ENCODE results near the gene SULT1C3.

SULT1C3 gene

GRCh38 chr2:108297436-108298141, 57.8 kb downstream of the SULT1C3 start:
- H3K36me3 ChIP-seq (ENCODE audit: insufficient read depth, low read length) = no peaks in the 10 kb centered on the region
- no peak overlapping the region for H3K4me3 ChIP-seq
- H3K9ac ChIP-seq (ENCODE audit: insufficient read length) = no peak overlapping the region
- no peak overlapping the region for H3K27ac ChIP-seq
- no peaks in the 10 kb centered on the region for H3K9me3 ChIP-seq (ENCODE audit: low read depth, low read length)
- no peak for DNase-seq (ENCODE audit: low read depth, low spot score)
- no peak for TF ChIP-seq POLR2AphosphoS5 (IDR thresholded peaks at IDR 0.05; ENCODE audit: borderline replicate concordance, low read depth, low read length)
- no peak for TF ChIP-seq EZH2 (IDR thresholded peaks at IDR 0.05)
- TF ChIP-seq FOXP2 (optimal IDR thresholded peaks at IDR 0.05; ENCODE audit: control extremely low read depth, extremely low read length, insufficient read depth) = no peak

- DNase-seq (ENCODE audit: low read depth, low spot score) = no peak
- H3K36me3 ChIP-seq (ENCODE audit: insufficient read depth, low read length) = no peaks in the 10 kb centered on the region
- no peak overlapping the region for H3K4me3 ChIP-seq
- H3K27ac ChIP-seq = no peak overlapping the region
- no peak overlapping the region for H3K9ac ChIP-seq (ENCODE audit: insufficient read length)
- no peaks in the 10 kb centered on the region for H3K9me3 ChIP-seq (ENCODE audit: low read depth, low read length)
- TF ChIP-seq FOXP2 (optimal IDR thresholded peaks at IDR 0.05; ENCODE audit: control extremely low read depth, extremely low read length, insufficient read depth) (no peak), POLR2AphosphoS5 (IDR thresholded peaks at IDR 0.05; ENCODE audit: borderline replicate concordance, low read depth, low read length) (no peak)
These were observed 61.8 kb downstream of the SULT1C3 start for GRCh38 chr2:108301558-108301957.

GRCh38 chr2:108304975-108305374, 65.2 kb downstream of the SULT1C3 start:
- H3K27ac ChIP-seq = no peak overlapping the region
- no peaks in the 10 kb centered on the region for H3K9me3 ChIP-seq (ENCODE audit: low read depth, low read length)
- no peak overlapping the region for H3K9ac ChIP-seq (ENCODE audit: insufficient read length)
- no peak for DNase-seq (ENCODE audit: low read depth, low spot score)
- H3K36me3 ChIP-seq (ENCODE audit: insufficient read depth, low read length) = no peaks in the 10 kb centered on the region
- no peak overlapping the region for H3K4me3 ChIP-seq
- TF ChIP-seq POLR2AphosphoS5 (IDR thresholded peaks at IDR 0.05; ENCODE audit: borderline replicate concordance, low read depth, low read length) = no peak
- no peak for TF ChIP-seq FOXP2 (optimal IDR thresholded peaks at IDR 0.05; ENCODE audit: control extremely low read depth, extremely low read length, insufficient read depth)
- TF ChIP-seq EZH2 (IDR thresholded peaks at IDR 0.05) = no peak

- H3K27ac ChIP-seq = no peak overlapping the region
- no peak for DNase-seq (ENCODE audit: low read depth, low spot score)
These were observed 66.1 kb downstream of the SULT1C3 start for GRCh38 chr2:108305901-108306300.

GRCh38 chr2:108309903-108310302, 70.1 kb downstream of the SULT1C3 start:
- Histone ChIP-seq H3K36me3 (ENCODE audit: insufficient read depth, low read length) (no peaks in the 10 kb centered on the region), H3K9me3 (ENCODE audit: low read depth, low read length) (no peaks in the 10 kb centered on the region), H3K27ac (no peak overlapping the region), H3K4me3 (no peak overlapping the region), H3K9ac (ENCODE audit: insufficient read length) (no peak overlapping the region)
- DNase-seq (ENCODE audit: low read depth, low spot score) = no peak
- TF ChIP-seq EZH2 (IDR thresholded peaks at IDR 0.05) = no peak
- TF ChIP-seq POLR2AphosphoS5 (IDR thresholded peaks at IDR 0.05; ENCODE audit: borderline replicate concordance, low read depth, low read length) = no peak
- no peak for TF ChIP-seq FOXP2 (optimal IDR thresholded peaks at IDR 0.05; ENCODE audit: control extremely low read depth, extremely low read length, insufficient read depth)

More at GRCh38 chr2:108305901-108306300, 66.1 kb downstream of the SULT1C3 start:
- Histone ChIP-seq H3K4me3 (no peak overlapping the region), H3K9ac (ENCODE audit: insufficient read length) (no peak overlapping the region), H3K9me3 (ENCODE audit: low read depth, low read length) (no peaks in the 10 kb centered on the region), H3K36me3 (ENCODE audit: insufficient read depth, low read length) (no peaks in the 10 kb centered on the region)
- TF ChIP-seq POLR2AphosphoS5 (IDR thresholded peaks at IDR 0.05; ENCODE audit: borderline replicate concordance, low read depth, low read length) (no peak), EZH2 (IDR thresholded peaks at IDR 0.05) (no peak), FOXP2 (optimal IDR thresholded peaks at IDR 0.05; ENCODE audit: control extremely low read depth, extremely low read length, insufficient read depth) (no peak)
